ENCODE results near the gene NOD1. TPM values are rescaled to one million over a fixed set of nuclear protein-coding genes. Genes with fewer than 3 reads are reported as not detected.

NOD1 gene
- total RNA-seq, 4 donors from 2014 or later, result 9.2 to 22.1 (median 12.7) TPM

GRCh38 chr7:30451539-30452279 is 26.9 kb downstream of the NOD1 start:
- intact Hi-C loops (cut with DNase I; ENCODE audit: low total_unique reads), result no loop called here
- TF ChIP-seq POLR2A (IDR thresholded peaks at IDR 0.05) (no peak), CTCF (IDR thresholded peaks at IDR 0.05) (no peak)
- Histone ChIP-seq H3K27ac (no peak overlapping the region), H3K27me3 (no peaks in the 10 kb centered on the region), H3K4me3 (no peak overlapping the region), H3K36me3 (no peaks in the 10 kb centered on the region), H3K9me3 (no peaks in the 10 kb centered on the region), H3K4me1 (no peaks in the 10 kb centered on the region)
- DNase-seq, result no peak

- intact Hi-C loops (cut with DNase I; ENCODE audit: low total_unique reads), result no loop called here
- H3K27ac ChIP-seq, result no peak overlapping the region
- H3K4me3 ChIP-seq, result no peak overlapping the region
- no peaks in the 10 kb centered on the region for H3K9me3 ChIP-seq
- no peaks in the 10 kb centered on the region for H3K36me3 ChIP-seq
- H3K27me3 ChIP-seq, result no peaks in the 10 kb centered on the region
- no peak for DNase-seq
- no peaks in the 10 kb centered on the region for H3K4me1 ChIP-seq
- no peak for TF ChIP-seq POLR2A (IDR thresholded peaks at IDR 0.05)
- TF ChIP-seq CTCF (IDR thresholded peaks at IDR 0.05), result no peak
Observed at GRCh38 chr7:30450983-30451497, 27.5 kb downstream of the NOD1 start.

GRCh38 chr7:30450240-30450982 is 28.2 kb downstream of the NOD1 start:
- no peaks in the 10 kb centered on the region for H3K36me3 ChIP-seq
- no peaks in the 10 kb centered on the region for H3K9me3 ChIP-seq
- no peaks in the 10 kb centered on the region for H3K27me3 ChIP-seq
- no peak overlapping the region for H3K27ac ChIP-seq
- intact Hi-C loops (cut with DNase I; ENCODE audit: low total_unique reads), result no loop called here
- H3K4me3 ChIP-seq, result no peak overlapping the region
- no peaks in the 10 kb centered on the region for H3K4me1 ChIP-seq
- TF ChIP-seq CTCF (IDR thresholded peaks at IDR 0.05) (no peak), POLR2A (IDR thresholded peaks at IDR 0.05) (no peak)
- DNase-seq, result no peak

GRCh38 chr7:30448461-30449189 is 30.0 kb downstream of the NOD1 start:
- no peak for DNase-seq
- TF ChIP-seq CTCF (IDR thresholded peaks at IDR 0.05) (no peak), POLR2A (IDR thresholded peaks at IDR 0.05) (no peak)
- intact Hi-C loops (cut with DNase I; ENCODE audit: low total_unique reads), result no loop called here
- Histone ChIP-seq H3K36me3 (no peaks in the 10 kb centered on the region), H3K4me3 (no peak overlapping the region), H3K4me1 (no peaks in the 10 kb centered on the region), H3K9me3 (no peaks in the 10 kb centered on the region), H3K27ac (no peak overlapping the region), H3K27me3 (no peaks in the 10 kb centered on the region)
